Stimulated activated CD8-positive, alpha-beta memory T cell treated with anti-CD3 and anti-CD28 coated beads, Interleukin-4, amount 100 ng/mL, for 48 hours (primary cell): Measurements from ENCODE around the gene MICAL2.

Experiments
- DNase-seq: peaks from one replicate; pipeline ENCODE4 v3.0.0-alpha.2; 2020

MICAL2 gene

GRCh38 chr11:12276831-12277475, 166.6 kb downstream of the MICAL2 start:
- no peak for DNase-seq

DNA sequence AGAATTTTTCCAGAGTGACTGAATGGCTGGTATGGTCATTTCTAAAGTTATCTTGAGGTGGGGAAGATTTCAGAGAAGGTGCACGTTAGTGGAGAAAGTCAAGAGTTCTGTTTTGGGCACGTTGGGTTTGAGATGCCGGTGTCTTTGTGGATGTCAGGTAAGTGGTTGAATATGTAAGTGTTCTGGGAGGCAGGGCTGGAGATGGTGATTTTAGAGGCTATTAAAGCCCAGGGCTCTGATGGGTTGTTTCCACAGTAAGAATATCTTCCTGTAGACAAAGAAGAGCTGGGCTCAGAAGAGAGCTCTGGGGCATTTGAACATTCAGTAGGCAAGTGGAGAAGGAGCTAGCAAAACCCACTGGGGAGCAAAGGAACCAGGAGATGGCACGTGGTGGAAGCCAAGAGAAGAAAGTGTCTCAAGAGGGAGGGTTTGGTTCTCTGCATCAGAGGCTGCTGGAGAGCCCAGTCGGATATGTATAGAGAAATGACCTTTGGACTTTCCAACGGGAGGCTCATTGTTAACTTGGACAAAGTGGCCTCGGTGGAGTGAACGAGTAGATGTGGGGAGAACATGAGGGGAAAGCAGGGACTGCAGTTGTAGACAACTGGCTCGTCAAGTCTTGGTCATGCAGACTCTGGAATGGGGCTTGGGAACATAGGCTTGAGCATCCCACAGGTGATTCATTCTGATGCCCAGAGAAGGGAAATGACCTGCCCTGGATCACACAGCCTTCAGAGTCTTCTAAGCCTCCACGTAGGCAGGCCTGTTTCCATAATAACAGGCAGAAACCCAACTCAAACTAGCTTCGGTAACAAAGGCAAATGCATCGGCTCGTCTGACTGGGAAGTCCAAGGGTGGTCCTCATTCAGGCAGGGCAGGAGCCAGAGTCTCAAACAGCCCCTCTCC, 168.6 kb downstream of the MICAL2 start:
- peak; percentile 14 for DNase-seq

DNA sequence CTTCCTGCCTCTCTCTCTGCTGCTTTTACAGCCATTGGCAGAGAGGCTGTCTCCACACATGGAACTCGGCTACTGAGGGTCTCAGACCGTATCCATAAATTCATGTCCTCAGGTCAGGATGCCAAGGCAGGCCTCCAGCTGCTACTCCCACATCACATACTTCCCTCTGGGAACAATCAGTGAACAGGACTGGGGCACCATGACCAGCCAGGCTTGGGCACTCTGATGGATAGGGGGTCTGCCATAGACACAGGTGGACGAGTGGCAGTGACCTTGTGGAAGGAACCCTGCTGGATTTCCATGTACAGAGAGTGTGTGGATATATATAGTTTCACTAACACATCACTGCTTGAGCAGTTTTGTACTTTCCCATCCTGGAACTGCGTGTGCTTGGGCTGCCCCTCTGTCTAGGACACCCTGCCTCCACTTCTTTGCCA, 169.3 kb downstream of the MICAL2 start:
- DNase-seq: peak; percentile 20

DNA sequence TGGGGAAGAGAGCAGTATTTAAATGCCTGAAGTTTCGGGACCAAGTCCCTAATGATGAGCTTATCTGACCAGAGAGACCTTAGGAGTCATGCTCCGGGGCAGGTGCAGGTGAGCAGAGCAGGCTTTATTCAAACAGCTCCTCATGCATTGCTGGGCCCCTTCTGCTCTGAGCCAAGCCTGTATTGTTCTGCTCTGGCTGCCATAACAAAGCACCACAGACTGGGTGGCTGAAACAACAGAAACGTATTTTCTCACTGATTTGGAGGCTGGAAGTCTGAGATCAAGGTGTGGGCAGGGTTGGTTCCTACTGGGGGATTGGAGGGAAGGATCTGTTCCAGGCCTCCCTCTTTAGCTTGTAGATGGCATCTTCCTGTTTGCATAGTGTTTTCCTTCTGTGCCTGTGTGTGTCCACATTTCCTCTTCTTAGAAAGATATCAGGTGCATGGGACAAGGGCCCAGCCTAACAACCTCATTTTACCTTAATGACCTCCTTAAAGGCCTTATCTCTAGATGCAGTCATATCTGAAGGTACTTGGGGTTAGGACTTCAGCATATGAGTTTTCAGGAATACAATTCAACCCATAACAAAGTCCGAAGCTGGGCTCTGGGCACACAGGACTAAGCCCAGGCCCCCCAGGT, 169.9 kb downstream of the MICAL2 start:
- peak; percentile 19 for DNase-seq

DNA sequence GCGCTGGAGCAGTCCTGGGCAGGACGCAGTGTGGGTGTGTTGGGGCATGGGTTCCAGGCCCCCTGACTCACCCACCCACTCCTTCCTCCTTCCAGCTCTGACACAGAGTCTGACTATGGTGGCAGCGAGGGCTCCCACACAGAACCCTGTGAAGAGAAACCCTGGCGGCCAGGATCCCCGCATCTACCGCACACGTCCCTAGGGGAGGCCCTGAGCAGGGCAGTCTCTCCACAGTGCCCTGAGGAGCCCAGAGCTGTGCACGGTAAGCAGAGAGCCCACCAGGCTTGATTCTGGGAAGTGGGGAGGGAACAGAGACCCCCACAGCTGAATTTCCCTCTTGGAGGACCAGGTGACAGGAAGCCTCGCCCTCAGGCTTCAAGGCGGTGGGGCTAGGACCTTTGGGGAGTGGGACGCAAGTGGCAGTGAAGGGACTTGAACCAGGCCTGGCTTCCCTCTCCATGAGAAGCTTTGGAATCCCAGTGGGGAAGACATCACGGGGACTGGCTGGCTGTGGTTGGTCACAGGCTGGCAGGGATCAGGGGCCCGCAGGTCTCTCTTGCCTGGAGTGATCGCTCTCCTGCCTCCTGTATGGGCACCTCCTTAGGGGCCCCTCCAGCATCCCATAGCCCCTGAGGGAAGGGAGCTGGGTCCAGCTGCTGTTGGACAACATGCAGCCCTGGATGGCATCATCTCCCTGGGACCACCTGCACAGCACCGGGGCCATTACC, 170.6 kb downstream of the MICAL2 start:
- DNase-seq: peak; percentile 39

DNA sequence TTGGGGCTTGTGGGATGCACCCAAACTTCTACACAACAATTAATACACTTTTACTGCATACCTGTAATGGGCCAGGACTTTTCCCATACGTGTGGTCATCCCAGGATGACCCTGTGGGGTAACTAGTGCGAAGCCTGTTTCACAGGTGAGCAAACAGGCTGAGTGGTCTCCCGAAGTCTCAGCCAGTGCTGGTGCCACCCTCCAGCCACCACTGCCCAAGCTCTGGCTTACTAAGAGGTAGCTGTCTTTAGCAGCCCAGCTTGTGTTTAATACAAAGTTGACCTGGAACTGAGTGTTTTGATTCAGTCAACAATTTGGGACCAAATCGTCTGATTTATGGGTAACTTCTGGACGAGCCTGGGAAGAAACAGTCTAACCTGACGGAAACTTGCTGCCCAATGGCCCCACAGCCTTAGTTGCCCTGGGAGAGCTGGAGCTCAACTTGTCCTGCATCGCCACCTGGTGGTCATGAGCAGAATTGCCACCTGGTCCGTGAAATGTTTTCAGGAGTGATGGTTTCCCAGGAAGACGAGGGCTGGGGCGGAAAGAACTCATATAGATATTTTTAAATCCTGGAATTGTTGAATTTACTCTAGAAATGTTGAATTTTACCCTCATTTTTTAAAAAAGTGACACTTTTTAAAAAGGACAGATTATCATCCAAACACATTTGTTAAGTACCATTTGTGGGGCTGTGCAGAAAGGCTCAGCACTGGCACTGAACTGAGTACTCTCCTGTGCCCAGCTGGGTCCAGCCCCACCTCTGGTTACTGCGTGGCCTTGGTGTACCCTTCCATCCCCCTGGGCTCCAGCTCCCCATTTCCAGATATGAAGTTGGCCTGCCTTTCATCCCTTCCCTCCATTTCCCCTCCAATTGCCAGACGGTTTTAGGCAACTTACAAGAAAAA, 171.4 kb downstream of the MICAL2 start:
- DNase-seq: peak; percentile 89

DNA sequence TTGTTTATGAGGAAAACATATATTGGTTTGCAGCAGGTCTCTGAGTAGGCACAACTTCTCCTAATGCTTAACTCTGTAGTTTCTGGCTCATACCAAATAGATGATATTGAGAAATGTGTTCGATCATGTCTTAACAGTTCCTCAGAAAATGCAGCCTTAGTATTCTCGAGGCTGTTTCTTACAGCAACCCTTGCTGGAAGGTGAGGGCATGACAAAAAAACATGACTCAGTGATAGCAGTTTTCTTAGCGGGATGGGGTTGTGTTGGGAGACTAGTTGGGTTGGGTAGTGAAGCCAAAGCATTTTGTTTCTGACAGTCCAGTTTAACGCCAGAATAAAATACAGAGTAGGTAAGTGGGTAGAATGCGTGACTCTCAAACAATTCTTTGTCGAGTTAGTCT, 172.3 kb downstream of the MICAL2 start:
- no peak for DNase-seq

DNA sequence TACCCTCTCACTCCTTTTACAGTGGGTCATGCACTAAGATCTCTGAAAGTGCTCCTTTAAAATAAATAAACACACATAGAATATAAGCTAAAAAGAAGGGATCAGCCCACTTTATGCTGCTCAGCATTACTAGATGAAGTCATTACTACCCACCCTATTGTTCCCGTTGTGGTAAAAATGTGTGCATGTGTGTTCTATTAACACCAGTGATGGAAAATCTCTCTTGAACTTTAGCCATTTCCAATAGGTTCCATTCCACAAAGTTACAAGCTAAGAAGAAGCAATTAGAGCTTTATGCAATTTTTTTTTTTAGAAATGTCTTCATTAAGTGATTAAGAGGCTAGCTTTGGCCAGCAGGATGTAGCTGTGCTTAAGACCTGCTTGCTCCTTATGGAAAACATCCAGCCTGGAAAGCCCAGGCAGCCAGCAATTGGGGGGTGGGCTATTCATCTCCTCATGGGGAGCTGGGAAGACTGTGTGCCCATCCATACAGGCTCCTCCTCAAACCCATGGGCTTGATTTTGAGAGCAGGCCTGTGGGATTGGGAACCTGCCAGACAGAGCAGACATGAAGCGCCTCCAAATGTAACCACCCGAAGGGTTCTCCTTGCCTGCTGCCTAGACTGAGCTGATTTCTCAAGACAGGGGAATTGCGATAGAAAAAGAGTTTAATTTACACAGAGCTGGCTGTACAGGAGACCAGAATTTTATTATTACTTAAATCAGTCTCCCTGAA, 174.1 kb downstream of the MICAL2 start:
- no peak for DNase-seq

GRCh38 chr11:12285106-12285505, 174.7 kb downstream of the MICAL2 start:
- no peak for DNase-seq

GRCh38 chr11:12285811-12286222, 175.4 kb downstream of the MICAL2 start:
- no peak for DNase-seq

- no peak for DNase-seq
Observed at GRCh38 chr11:12286606-12287005, 176.2 kb downstream of the MICAL2 start.

GRCh38 chr11:12287009-12287373, 176.6 kb downstream of the MICAL2 start:
- DNase-seq: no peak

GRCh38 chr11:12287374-12288211, 177.2 kb downstream of the MICAL2 start:
- DNase-seq: peak; percentile 23

GRCh38 chr11:12288212-12288930, 178.0 kb downstream of the MICAL2 start:
- peak; percentile 82 for DNase-seq

- DNase-seq: no peak
Observed at GRCh38 chr11:12288931-12289666, 178.7 kb downstream of the MICAL2 start.

- DNase-seq: no peak
Observed at GRCh38 chr11:12289667-12290476, 179.5 kb downstream of the MICAL2 start.

- DNase-seq: no peak
Observed at GRCh38 chr11:12290477-12290922, 180.1 kb downstream of the MICAL2 start.

DNA sequence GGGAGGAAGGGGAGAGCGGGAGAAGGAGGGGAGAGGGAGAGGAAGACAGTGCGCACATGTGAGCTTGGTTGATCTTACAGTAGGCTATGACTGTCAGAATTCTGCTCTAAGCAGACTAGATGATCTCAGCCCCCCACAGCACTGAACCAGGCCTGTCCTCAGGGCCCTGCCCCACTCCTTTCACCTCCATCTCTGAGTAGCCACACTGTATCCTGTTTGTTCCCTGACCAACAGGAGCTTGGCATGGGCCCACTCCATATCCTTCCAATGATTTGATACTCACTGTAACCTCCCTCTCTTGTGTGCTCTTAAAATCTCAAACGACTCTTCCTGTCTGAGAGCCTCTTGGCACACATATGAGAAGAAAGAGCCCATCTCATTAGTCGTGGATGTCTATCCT, 180.9 kb downstream of the MICAL2 start:
- no peak for DNase-seq
